SW 1271 (cell line): ENCODE measurements around the gene HSD17B4.
"Not testable (repeated sequence)": the region's sequence is repeated elsewhere in the genome, so short reads cannot be mapped to it uniquely, and the experiment has no call there.

Experiments used
- DNase-seq, 2 experiments: peaks; one replicate each; lab custom pipeline; 2025; lab: John Stamatoyannopoulos, UW

Gene HSD17B4

GRCh38 chr5:119483155-119483554, 30.9 kb downstream of the HSD17B4 start:
- no peak for DNase-seq

- no peak for DNase-seq
Observed at GRCh38 chr5:119484884-119485283, 32.6 kb downstream of the HSD17B4 start.

GRCh38 chr5:119501671-119502179, 49.4 kb downstream of the HSD17B4 start:
- no peak for DNase-seq

- not testable (repeated sequence) for DNase-seq
Observed at GRCh38 chr5:119503939-119504338, 51.6 kb downstream of the HSD17B4 start.

- DNase-seq, result no peak
Observed at GRCh38 chr5:119512277-119512676, 60.0 kb downstream of the HSD17B4 start.

- no peak for DNase-seq
Observed at GRCh38 chr5:119515192-119515591, 62.9 kb downstream of the HSD17B4 start.

GRCh38 chr5:119517115-119517514, 64.8 kb downstream of the HSD17B4 start:
- not testable (repeated sequence) for DNase-seq

GRCh38 chr5:119521232-119521631, 68.9 kb downstream of the HSD17B4 start:
- DNase-seq, result no peak

GRCh38 chr5:119522841-119523240, 70.5 kb downstream of the HSD17B4 start:
- no peak for DNase-seq

- no peak for DNase-seq
Observed at GRCh38 chr5:119524485-119524884, 72.2 kb downstream of the HSD17B4 start.

- no peak for DNase-seq
Observed at GRCh38 chr5:119527351-119527750, 75.1 kb downstream of the HSD17B4 start.

- no peak for DNase-seq
Observed at GRCh38 chr5:119529811-119530210, 77.5 kb downstream of the HSD17B4 start.

GRCh38 chr5:119532637-119533036, 80.3 kb downstream of the HSD17B4 start:
- DNase-seq, result no peak

- no peak for DNase-seq
Observed at GRCh38 chr5:119537704-119538103, 85.4 kb downstream of the HSD17B4 start.

- no peak for DNase-seq
Observed at GRCh38 chr5:119541716-119542115, 89.4 kb downstream of the HSD17B4 start.

GRCh38 chr5:119551819-119552218, 99.5 kb downstream of the HSD17B4 start:
- no peak for DNase-seq

GRCh38 chr5:119554597-119554996, 102.3 kb downstream of the HSD17B4 start:
- no peak for DNase-seq

- DNase-seq, result no peak
Observed at GRCh38 chr5:119570910-119571309, 118.6 kb downstream of the HSD17B4 start.

GRCh38 chr5:119578937-119579336, 126.6 kb downstream of the HSD17B4 start:
- peak; percentile 9 to 55 for DNase-seq

- no peak for DNase-seq
Observed at GRCh38 chr5:119582987-119583386, 130.7 kb downstream of the HSD17B4 start.

GRCh38 chr5:119583684-119584083, 131.4 kb downstream of the HSD17B4 start:
- no peak for DNase-seq
